NCI-H187 (cell line): ENCODE measurements around the gene SYS1.

Source experiments
- DNase-seq, 2 experiments: peaks; one replicate each; lab custom pipeline; 2025; lab: John Stamatoyannopoulos, UW

SYS1 gene

DNA sequence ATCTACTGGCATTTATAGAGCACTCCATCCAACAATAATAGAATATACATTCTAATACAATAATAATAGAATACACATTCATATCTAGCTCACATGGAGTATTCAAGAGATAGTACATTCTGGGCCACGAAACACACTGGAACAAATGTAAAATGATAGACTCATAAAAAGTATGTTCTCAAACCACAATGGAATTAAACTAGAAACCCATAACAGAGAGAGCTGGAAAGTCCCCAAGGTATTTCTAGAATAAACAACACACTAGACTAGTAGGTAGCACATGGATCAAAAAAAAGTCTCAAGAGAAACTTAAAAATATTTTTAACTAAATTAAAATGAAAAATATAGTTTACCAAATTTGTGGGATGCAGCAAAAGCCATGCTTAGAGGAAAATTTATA, 24.3 kb downstream of the SYS1 start:
- no peak for DNase-seq

DNA sequence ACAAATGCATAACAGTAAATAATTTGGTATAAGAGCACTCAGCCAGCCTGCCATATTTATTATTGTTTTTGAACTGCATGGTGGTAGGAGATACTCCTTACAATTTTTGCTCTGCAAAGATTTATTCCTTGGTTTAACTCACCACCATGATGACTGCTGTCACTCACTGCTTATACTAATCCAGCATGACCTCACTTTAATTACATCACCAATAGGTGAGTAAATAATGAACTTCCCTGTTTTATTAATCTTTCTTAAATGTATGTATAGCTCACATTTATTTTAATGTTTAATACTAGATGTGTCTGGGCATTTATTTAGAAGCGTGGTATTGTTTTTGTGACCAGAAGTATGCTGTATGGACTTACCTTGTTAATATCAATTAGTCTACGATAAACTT, 28.0 kb downstream of the SYS1 start:
- no peak for DNase-seq

DNA sequence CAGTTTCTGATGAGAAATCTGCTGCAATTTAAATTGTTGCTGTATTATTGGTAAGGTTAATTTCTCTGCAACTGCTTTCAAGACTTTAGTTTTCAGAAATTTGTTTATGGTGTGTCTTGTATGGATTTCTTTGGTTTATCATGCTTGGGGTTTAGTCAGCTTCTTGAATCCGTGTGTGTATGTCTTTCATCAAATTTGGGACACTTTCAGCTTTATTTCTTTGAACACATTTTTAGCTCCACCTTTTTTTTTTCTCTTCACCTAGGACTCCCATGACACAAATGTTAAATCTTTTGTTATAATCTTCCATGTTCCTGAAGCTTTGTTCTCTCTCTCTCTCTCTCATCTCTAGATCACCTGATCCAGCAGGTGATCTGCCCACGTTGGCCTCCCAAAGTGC, 28.6 kb downstream of the SYS1 start:
- no peak for DNase-seq

DNA sequence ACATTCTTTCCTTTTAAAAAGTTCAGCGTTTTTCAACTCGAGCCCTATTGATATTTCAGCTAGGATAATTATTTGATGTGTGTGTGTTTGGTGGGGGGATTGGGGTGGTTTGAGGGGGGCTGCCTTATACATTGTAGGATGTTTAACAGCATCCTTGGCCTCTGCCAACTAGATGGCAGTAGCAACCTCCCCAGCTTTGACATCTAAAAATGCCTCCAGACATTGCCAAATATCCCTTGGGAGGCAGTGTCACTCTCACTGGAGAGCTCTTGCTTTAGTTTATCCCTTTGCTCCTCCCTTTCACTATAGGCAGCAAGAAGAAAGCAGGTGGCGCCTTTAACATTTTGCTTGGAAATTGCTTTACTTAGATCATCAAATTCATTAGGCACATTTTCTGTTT, 29.8 kb downstream of the SYS1 start:
- DNase-seq, result no peak

DNA sequence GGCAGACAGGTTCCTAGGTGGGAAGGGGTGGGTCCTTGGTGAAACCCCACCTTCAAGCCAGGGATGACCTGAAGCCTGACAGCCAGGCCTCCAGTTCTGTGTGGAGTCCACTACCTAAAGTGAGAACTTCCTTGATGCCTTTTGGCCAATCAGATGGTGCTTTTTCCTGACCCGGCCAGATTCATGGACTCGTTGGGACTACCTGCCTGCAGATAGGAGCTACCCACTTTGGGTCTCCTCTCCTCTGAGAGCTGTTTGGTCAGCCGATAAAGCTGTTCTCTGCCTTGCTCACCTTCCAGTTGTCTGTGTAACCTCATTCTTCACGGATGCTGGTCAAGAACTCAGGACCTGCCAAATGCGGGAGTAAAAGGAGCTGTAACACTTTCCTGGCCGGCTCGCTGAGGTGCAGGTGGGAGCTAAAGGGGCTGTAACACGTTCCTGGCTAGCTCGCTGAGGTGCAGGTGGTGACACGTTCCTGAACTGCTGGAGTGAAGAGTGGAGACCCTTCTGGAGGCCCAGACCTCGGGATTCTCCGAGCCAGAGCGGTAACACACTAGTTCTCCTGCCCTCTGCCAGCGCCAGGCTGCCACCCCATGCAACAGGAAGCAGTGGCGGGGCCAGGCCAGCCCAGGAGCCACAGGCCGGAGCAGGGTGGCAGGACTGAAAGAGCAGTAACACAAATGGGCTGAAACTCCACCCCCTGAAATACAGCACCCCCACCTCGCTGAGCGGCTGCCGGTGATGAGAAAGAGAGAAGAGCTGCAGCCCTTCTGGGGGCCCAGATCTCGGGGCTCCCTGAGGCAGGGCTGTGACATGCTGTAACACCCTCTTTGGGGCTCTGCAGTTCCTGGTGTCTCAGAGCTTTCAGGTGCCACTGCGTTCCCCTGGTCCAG, 31.5 kb downstream of the SYS1 start:
- no peak for DNase-seq

DNA sequence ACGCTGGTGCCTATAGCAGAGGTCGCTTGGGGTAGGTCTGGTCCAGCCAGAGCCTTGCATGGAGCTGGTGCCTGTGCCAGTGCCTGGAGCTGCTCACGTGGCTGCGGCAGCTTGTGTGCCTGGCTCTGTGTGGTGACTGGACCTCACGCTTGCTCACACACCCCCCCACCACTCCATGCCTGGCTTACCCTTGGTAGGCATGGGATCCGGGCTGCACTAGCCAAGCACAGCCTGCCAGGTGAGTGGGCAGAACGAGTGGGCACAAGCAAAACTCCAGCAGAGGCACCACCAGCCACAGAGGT, 32.1 kb downstream of the SYS1 start:
- no peak for DNase-seq

DNA sequence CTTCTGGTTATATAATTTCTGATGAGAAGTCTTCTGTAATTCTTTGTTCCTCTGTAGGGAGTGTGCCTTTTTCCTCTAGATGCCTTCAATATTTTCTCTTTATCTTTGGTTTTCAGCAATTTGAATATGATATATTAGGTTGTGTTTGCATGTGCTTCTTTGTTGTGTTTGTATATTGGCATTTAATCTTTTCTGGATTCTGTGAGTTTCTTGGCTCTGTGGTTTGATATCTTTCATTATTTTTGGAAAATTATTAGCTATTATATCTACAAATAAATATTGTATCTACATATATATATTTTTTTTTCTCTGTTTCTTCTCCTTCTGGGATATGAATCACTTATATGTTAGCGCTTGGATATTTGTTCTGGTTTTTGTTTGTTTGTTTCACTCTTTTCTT, 36.1 kb downstream of the SYS1 start:
- no peak for DNase-seq

DNA sequence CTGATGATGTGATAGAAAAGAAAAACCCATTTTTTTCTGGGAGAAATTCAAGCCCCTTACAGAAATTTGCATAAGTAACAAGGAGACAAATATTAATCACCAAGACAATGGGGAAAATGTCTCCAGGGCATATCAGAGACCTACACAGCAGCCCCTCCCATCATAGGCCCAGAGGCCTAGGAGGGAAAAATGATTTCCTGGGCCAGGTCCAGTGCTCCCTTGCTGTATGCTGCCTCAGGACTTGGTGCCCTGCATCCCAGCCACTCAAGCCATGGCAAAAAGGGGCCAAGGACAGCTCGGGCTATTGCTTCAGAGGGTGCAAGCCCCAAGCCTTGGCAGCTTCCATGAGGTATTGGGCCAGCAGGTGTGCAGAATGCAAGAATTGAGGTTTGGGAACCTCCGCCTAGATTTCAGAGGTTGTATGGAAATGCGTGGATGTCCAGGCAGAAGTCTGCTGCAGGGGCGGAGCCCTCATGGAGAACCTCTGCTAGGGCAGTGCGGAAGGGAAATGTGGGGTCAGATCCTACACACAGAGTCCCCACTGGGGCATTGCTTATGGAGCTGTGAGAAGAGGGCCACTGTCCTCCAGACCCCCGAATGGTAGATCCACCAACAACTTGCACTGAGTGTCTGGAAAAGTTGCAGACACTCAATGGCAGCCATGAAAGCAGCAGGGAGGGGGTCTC, 37.5 kb downstream of the SYS1 start:
- no peak for DNase-seq

DNA sequence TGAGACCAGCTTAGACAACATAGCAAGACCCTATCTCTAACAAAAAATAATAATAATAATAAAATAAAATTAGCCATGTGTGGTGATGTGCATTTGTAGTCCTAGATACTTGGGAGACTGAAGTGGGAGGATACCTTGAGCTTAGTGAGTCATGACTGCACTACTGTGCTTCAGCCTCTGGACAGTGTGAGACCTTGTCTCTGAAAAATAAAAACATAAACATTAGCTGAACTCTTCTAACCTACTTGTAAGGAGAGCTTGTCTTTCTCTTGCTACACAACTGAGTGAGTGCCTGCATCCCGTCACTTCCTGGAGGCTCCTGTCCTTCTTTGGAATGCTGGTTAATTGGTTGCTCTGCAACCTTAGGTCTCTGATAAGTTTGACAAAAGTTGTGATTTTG, 40.0 kb downstream of the SYS1 start:
- no peak for DNase-seq

DNA sequence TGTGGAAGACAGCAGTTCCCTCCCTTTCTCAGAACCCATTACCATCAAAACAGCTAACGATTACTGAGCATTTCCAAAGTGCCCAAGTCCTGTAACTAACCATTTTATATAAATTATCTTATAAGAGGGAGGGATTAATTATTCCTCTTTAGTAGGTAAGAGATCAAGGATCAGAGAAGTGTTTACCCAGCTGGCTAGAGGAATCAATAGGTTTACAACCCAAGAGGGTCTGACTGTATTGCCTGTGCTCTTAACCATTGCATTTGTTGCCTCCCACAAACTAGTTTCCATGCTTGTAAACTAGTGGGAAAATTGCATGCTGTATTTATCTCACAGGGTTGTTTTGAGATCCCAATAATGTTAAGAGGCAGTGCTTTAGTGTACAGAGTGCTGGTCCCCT, 41.5 kb downstream of the SYS1 start:
- DNase-seq, result no peak

DNA sequence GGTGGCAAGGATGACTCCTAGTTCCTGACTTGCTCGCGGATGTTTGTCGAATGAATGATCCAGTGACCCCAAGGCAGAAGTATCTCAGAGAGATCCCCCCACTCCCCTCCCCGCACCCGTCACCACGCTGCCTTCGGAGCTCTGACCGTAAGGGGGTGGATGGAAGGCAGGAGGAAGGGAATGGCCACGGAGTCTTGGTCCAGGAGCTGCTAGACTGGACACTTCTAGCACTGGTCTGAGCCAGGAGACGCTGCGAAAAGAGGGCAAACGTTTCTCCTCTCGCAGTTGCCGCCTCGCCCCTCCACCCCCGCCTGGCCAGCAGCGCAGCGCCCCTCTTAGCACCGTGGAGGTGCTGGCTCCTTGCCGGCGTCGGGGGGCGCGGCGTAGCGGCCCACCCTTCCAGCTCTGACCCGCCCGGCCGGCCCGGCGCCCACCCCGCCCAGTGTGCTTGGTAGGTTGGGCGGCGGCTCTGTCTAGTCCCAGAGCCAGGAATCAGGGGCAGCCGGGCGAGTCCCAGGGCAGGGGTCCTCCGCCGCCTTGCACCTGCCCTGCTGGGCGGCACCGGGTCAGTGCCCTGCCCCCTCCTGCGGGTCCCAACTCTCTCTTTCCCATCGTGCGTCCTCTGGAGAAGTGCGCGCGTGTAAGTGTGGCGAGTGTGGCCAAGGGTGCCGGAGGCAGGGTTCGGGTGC, 42.8 kb downstream of the SYS1 start:
- no peak for DNase-seq

DNA sequence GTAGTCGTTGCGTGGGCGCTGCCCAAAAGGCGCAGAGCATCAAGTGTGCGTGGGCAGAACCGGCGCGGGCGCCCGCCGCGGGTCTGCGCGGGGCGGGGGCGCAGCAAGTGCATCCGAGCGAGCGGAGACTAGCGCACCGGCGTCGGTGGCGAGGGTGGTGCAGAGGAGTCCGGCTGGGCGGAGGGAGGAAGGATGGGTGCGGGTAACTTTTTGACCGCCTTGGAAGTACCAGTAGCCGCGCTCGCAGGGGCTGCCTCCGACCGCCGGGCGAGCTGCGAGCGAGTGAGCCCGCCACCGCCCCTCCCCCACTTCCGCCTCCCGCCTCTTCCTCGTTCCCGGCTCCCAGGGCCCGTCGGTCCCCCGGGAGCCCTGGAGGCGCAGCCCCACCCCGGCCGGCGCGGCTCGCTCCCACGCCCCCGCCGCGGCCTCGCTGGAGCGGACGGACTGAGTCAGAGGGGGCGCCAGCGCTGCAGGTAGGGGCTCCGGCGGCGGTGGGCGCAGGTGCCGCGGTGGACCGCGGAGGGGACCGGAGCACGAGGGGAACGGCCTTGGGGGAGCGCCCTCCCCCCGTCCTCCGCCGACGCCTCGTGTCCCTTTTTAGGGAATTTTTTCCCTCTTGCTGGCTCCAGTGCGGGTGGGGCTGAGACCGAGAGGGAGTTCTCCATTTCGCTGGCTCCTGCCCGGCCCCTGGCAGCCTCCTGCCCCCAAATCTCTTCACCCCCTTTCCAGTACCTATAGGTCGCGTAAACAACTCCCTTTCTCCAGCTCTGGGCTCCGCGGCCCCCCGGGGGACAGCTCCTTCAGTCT, 43.5 kb downstream of the SYS1 start:
- no peak for DNase-seq

DNA sequence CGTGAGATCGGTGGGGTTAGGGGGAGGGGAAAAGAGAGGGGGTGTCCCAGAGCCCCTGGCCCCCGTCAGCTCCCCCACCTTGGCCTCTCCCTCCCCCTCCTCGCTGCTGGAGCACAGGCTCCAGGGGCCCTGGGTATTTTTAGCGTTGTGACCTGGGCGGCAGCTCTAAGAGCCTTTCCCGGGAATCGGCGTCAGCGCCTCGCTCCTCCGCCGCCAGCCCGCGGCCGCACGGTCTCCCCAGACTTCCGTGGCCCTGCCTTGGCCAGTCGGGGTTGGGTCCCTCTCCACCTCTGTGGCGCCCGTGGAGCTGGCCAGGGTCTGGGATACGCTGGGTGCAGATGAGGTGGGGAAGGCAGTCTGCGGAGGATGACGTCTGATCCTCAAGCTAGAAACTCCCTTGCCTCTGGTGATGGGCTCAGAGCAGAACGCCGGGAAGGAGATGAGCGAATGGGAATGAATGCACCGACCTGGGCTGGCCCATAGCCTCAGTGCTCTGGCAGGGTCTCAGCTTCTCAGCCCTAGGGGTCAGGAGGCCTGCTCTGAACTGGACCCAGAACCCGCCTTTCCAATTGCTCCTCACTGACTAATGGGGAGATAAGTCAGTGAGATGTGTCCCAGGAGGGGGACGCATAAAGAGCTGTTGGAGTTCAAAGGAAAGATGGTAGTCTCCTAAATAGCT, 44.2 kb downstream of the SYS1 start:
- no peak for DNase-seq

DNA sequence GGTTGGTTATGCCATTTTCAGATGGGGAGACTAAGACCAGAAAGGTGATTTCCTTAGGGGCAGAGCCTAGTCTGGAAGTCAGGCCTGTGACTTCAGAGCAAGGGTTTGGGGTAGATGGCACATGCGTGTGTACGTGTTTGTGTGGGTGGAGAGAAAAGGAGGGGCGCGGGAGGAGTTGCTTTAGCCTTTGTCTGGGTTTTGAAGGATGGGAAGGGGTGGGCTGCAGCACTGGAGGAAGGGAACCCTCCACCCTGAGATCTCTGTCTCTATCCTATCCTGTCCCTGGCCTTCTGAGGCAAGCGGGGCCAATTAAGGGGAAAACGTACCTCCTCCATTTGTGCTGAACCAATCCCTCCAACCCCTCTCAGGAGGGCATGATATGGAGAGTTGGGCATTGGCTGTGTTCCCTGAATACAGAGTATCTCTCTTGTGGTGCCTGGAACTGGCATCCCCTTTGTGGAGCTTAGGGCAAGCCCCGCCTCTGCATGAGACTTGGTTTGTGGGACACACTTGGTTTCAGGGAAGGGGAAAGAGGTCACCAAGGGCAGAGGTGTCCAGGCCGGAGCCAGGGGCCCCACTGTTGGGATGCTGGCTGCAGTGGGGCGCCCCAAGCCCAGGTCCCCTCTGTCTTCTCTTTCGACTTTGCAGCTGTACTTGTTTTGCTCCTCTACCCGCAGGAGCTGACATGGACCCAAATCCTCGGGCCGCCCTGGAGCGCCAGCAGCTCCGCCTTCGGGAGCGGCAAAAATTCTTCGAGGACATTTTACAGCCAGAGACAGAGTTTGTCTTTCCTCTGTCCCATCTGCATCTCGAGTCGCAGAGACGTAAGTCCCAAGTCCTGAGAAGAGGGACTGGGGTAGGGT, 45.1 kb downstream of the SYS1 start, which contains the start of gene DBNDD2:
Gene DBNDD2 (plus strand): TSS at position 507 of the 863 bp plus-strand sequence. CDS start 179 bp downstream, at position 686.
- no peak for DNase-seq

DNA sequence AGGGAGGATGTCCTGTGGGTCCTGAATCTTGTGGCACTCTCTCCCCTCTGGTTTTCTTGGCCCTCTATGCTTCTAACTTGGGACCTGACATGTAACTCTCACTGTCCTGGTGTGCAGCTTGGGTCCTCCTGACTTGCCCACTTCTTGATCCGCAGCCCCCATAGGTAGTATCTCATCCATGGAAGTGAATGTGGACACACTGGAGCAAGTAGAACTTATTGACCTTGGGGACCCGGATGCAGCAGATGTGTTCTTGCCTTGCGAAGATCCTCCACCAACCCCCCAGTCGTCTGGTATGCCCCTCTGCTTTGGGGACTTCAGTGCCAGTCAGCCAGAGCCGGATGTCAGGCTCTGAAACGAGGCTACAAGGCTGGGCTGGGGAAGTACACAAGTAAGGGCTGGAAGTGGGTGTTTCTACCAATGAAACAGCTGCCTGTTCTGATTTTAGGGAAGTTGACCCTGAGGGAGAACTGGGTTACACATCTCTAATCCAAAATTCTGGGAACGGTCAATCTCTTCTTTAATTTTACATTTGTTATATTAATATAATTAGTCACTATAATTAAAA, 45.8 kb downstream of the SYS1 start:
- DNase-seq, result no peak

DNA sequence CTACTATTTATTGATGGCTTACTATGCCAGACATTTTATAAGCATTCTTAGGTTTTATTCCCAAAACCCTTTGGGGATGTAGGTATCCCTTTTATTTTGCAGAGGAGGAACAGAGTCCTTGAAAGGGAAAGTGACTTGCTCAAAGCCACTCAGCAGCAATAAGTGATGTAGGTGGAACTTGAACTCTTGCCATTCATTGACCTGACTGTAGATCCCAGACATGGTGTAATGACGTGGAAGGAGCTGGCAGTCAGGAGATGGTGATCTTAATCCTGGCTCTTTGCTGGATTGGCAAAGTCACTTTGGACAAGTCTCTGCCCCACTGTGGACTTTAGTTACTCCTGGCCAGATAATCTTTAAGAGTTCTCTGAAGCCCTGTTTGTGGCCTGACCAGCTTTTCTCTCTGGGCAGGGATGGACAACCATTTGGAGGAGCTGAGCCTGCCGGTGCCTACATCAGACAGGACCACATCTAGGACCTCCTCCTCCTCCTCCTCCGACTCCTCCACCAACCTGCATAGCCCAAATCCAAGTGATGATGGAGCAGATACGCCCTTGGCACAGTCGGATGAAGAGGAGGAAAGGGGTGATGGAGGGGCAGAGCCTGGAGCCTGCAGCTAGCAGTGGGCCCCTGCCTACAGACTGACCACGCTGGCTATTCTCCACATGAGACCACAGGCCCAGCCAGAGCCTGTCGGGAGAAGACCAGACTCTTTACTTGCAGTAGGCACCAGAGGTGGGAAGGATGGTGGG, 46.7 kb downstream of the SYS1 start:
- DNase-seq, result no peak

DNA sequence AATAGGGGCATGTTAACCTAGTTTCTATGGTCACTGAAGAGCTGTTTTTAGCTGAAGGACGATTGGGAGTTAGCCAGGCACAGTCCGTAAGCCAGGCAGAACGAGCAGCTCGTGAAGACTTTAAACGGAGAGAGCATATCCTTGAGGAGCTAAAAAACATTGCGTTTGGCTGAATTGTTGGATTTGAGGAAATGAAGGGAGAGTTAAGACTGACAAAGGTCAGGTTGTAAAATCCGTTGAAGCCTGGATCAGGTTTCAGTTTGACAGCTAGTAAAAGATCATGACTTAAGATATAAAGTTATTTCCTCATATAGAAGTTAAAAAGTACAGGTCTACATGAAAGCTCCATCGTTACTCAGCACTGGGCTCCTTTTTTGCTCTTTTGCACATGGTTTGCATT, 47.9 kb downstream of the SYS1 start:
- DNase-seq, result no peak

DNA sequence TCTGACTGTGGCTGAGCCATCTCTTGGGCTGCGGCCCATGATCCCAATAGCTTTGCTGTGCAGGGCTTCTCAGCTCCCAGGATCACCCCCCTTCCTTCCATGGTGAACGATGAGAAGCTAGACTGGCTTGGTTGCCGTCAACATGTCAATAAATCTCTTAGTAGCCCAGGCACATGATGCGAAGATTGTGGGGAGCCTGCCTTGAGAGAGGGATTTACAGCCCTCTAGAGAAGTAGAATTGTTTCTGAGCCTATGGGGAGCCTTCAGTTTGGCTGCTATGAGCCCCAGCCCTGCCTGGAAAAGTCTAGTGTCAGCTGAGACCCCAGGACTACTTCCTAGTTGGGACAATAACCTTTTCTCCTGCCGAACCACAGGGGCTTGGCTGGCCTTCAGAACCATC, 49.7 kb downstream of the SYS1 start:
- no peak for DNase-seq

DNA sequence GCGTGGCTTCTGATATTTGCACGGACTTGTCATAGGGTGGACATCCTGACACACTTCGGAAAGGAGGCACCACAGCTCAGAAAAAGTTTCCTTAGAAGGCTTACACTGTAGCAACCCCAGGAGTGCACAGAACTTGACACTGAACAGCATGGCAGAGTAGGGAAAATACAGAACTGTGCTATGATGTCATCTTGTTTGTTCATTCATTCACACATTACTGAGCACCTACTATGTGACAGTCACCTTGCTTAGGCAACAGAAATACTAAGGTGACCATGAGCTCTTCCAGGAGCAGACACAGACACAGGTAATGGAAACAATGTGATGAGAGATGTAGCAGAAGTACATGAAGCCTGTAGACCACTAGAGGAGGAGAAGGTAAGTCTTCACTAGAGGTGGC, 50.5 kb downstream of the SYS1 start:
- no peak for DNase-seq
